ENCODE measurements around the gene BMPR2. TPM values are rescaled to one million over a fixed set of nuclear protein-coding genes. Genes with fewer than 3 reads are reported as not detected.
"Not testable (repeated sequence)": the region's sequence is repeated elsewhere in the genome, so short reads cannot be mapped to it uniquely, and the experiment has no call there.

BMPR2 gene
- polyA plus RNA-seq, 1 experiment: 30.9 TPM

DNA sequence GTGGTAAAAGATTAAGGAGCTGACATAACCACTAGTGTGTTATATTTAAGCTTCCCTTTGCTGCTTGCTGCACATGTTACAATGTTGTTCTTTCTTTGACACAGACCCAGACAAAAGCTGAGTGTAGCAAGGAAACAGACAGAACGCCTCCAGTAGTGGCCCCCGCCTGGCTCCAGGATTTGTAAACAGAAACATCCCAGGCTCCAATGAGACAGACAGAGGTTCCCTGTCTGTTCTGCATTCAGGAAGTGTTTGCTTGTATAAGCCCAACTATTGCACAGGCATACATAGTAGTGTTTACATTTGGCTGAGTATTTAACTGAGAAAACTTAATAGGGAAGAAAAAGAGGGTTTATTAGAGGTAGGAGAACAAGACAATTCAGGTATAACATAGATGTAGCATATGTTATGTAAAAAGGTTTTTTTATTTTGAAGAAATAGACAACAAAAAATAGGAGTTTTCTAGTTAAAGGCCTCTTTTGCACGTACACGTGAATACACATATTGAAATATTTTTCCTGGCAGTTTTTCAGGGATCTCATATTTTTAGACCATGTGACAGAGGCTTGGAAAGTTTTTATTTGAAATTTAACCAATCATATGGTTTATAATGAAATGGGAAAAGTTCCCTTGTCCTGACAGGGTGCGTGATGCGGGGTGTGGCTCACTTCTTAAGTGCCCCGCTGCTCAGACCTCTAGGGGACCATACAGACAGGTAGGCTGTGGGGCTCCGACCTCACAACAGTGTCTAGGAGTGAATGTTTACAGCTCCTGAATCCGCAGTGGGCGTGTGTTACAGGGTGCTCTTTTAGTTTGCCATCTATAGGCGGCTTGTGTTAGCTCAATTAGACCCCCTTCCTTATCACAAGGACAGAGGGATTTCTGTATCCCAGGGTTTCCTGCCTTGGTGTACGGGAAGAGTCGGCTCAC, 118.4 kb downstream of the BMPR2 start:
- CTCF ChIA-PET: interaction anchor here (0.6 to 1.0 kb wide), 2 partner anchors 9 to 358 kb away, joined by 3 read pairs; no protein-coding TSS in a partner anchor
- POLR2A ChIA-PET: no interaction called here
- TF ChIP-seq, protein P1, sequence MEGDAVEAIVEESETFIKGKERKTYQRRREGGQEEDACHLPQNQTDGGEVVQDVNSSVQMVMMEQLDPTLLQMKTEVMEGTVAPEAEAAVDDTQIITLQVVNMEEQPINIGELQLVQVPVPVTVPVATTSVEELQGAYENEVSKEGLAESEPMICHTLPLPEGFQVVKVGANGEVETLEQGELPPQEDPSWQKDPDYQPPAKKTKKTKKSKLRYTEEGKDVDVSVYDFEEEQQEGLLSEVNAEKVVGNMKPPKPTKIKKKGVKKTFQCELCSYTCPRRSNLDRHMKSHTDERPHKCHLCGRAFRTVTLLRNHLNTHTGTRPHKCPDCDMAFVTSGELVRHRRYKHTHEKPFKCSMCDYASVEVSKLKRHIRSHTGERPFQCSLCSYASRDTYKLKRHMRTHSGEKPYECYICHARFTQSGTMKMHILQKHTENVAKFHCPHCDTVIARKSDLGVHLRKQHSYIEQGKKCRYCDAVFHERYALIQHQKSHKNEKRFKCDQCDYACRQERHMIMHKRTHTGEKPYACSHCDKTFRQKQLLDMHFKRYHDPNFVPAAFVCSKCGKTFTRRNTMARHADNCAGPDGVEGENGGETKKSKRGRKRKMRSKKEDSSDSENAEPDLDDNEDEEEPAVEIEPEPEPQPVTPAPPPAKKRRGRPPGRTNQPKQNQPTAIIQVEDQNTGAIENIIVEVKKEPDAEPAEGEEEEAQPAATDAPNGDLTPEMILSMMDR (IDR thresholded peaks at IDR 0.05; ENCODE audit: insufficient read depth, low read depth, low read length): no peak
- DNase-seq (ENCODE audit: low read depth): no peak
- Histone ChIP-seq H3K36me3 (ENCODE audit: control insufficient read depth, insufficient read depth, low read length) (0 out of 2 replicates have a peak, but pooled peaks cover 1% of the 10 kb centered on the region), H3K4me3 (ENCODE audit: low read depth, low read length) (no peak overlapping the region), H3K27me3 (ENCODE audit: control insufficient read depth, insufficient read depth, low read length) (no peaks in the 10 kb centered on the region)

DNA sequence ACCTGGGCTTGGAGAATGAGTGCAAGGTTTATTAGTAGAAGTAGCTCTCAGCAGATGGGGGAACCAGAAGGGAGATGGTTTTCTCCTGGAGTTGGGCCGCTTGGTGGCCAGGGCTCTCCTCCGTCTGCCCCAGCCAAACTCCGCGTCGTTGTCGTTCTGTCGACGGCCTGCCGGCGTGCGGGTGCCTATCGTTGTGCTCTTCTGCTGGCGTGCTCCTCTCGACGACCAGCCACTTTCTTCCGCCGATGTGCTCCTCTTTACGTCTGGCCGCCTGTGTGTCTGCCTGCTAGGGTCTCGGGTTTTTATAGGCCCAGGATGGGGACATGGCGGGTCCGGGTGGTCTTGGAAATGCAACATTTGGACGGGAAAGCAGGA, 119.1 kb downstream of the BMPR2 start:
- H3K4me3 ChIP-seq (ENCODE audit: low read depth, low read length): no peak overlapping the region
- ChIA-PET CTCF (no interaction called here), POLR2A (no interaction called here)
- 0 out of 2 replicates have a peak, but pooled peaks cover 1% of the 10 kb centered on the region for H3K36me3 ChIP-seq (ENCODE audit: control insufficient read depth, insufficient read depth, low read length)
- no peaks in the 10 kb centered on the region for H3K27me3 ChIP-seq (ENCODE audit: control insufficient read depth, insufficient read depth, low read length)
- DNase-seq (ENCODE audit: low read depth): no peak
- TF ChIP-seq, protein P1 (IDR thresholded peaks at IDR 0.05; ENCODE audit: insufficient read depth, low read depth, low read length): no peak

DNA sequence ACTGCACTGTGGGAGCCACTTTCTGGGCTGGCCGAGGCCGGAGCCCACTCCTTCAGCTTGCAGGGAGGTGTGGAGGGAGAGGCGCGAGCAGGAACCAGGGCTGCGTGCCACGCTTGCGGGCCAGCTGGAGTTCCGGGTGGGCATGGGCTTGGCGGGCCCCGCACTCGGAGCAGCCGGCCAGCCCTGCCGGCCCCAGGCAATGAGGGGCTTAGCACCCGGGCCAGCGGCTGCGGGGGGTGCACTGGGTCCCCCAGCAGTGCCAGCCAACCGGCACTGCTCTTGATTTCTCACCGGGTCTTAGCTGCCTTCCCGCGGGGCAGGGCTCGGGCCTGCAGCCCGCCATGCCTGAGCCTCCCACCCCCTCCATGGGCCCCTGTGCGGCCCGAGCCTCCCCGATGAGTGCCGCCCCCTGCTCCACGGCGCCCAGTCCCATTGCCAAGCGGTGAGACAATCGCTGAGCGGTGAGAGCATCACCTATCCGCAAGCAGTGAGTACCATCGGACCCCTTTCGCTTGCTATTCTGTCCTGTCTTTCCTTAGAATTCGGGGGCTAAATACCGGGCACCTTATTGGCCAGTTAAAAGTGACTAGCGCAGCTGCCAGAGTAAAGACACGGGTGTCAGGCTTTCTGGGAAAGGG, 120.8 kb downstream of the BMPR2 start:
- H3K36me3 ChIP-seq (ENCODE audit: control insufficient read depth, insufficient read depth, low read length); POLR2A ChIA-PET; H3K27me3 ChIP-seq (ENCODE audit: control insufficient read depth, insufficient read depth, low read length); H3K4me3 ChIP-seq (ENCODE audit: low read depth, low read length); CTCF ChIA-PET; DNase-seq (ENCODE audit: low read depth): not testable (repeated sequence)

DNA sequence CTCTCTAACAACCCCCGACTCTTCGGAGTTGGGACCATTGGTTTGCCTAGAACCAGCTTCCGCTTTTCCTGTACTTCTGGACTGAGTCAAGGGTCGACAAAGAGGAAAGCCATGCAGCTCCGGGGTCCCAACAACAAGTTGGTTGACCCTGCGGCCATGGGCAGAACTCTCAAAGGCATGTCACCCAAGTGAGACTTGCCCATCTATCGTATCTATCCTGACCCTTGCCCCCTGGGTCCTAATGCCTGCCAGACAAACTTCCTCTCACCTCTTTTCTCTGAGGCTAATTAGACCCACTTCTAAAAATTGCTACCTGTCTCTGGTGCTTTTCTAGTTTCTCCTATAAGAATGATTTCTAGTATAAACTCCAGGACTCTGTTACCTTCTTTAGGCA, 121.3 kb downstream of the BMPR2 start:
- DNase-seq (ENCODE audit: low read depth); POLR2A ChIA-PET; CTCF ChIA-PET; H3K4me3 ChIP-seq (ENCODE audit: low read depth, low read length); H3K36me3 ChIP-seq (ENCODE audit: control insufficient read depth, insufficient read depth, low read length); H3K27me3 ChIP-seq (ENCODE audit: control insufficient read depth, insufficient read depth, low read length): not testable (repeated sequence)

DNA sequence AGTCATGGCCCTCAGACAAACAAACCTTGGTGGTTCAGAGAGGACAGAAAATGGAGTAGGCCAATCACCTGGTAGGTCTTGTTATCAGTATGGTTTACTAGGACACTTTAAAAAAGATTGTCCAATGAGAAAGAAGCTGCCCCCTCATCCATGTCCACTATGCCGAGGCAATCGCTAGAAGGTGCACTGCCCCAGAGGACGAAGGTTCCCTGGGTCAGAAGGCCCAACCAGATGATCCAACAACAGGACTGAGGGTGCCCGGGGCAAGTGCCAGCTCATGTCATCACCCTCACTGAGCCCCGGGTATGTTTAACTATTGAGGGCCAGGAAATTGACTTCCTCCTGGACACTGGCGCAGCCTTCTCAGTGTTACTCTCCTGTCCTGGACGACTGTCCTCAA, 123.7 kb downstream of the BMPR2 start:
- POLR2A ChIA-PET; CTCF ChIA-PET; H3K27me3 ChIP-seq (ENCODE audit: control insufficient read depth, insufficient read depth, low read length); H3K36me3 ChIP-seq (ENCODE audit: control insufficient read depth, insufficient read depth, low read length); H3K4me3 ChIP-seq (ENCODE audit: low read depth, low read length); DNase-seq (ENCODE audit: low read depth): not testable (repeated sequence)

DNA sequence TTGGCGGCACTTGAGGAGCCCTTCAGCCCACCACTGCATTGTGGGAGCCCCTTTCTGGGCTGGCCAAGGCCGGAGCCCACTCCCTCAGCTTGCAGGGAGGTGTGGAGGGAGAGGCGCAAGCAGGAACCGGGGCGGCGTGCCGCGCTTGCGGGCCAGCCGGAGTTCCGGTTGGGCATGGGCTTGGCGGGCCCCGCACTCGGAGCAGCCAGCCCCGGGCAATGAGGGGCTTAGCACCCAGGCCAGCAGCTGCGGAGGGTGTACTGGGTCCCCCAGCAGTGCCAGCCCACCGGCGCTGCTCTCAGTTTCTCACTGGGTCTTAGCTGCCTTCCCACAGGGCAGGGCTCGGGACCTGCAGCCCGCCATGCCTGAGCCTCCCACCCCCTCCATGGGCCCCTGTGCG, 127.1 kb downstream of the BMPR2 start:
- CTCF ChIA-PET: interaction anchor here (1.2 kb wide), 1 partner anchor 10 kb away, joined by 3 read pairs; no protein-coding TSS in a partner anchor
- DNase-seq (ENCODE audit: low read depth); H3K36me3 ChIP-seq (ENCODE audit: control insufficient read depth, insufficient read depth, low read length); POLR2A ChIA-PET; H3K27me3 ChIP-seq (ENCODE audit: control insufficient read depth, insufficient read depth, low read length); H3K4me3 ChIP-seq (ENCODE audit: low read depth, low read length): not testable (repeated sequence)

DNA sequence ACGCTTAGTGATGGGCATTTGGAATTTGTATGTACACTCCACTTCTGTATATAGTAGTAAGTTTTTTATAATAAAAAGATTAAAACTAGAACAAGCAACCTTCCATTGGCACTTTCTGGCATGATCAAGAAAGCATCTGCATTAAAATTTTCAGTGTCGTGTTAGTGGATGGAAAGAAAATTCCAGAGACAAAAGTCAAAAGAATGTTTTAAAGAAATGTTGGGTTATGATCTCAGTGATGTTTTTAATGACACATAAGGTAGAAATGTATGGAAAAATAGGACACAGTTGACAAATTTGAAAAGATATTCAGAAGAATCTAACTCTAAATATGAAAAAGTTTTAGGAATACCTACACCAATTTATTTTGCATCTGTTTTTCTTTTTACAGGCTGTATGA, 132.6 kb downstream of the BMPR2 start:
- no peak for DNase-seq (ENCODE audit: low read depth)
- Histone ChIP-seq H3K36me3 (ENCODE audit: control insufficient read depth, insufficient read depth, low read length) (no peaks in the 10 kb centered on the region), H3K4me3 (ENCODE audit: low read depth, low read length) (no peak overlapping the region), H3K27me3 (ENCODE audit: control insufficient read depth, insufficient read depth, low read length) (no peaks in the 10 kb centered on the region)
- CTCF ChIA-PET: no interaction called here
- POLR2A ChIA-PET: no interaction called here
- TF ChIP-seq, protein P1 (IDR thresholded peaks at IDR 0.05; ENCODE audit: insufficient read depth, low read depth, low read length): no peak

Data from BJ (cell line).